Peyer's patch (tissue), 4 donors: Measurements from ENCODE around the gene HMX2.

Experiments used
- POLR2A ChIP-seq, 2 donors: fragments of 450-650 bp; IDR thresholded peaks; one replicate each; pipeline ENCODE4 v1.5.1; 2017; ENCODE audit warnings: antibody characterized with exemption in 2 of 2, mild to moderate bottlenecking in 2 of 2, moderate library complexity in 2 of 2
- TF ChIP-seq, protein P1 (sequence below), 6 experiments: fragments of 450-650 bp in 4 of 6; fragments of 200-600 bp in 2 of 6; sonication (generic) in 1 of 6; IDR thresholded peaks; one replicate each; pipeline ENCODE4 v1.5.1; 2017 to 2019; ENCODE audit warnings: antibody characterized with exemption in 6 of 6, mild to moderate bottlenecking in 3 of 6, moderate library complexity in 1 of 6

DNA sequence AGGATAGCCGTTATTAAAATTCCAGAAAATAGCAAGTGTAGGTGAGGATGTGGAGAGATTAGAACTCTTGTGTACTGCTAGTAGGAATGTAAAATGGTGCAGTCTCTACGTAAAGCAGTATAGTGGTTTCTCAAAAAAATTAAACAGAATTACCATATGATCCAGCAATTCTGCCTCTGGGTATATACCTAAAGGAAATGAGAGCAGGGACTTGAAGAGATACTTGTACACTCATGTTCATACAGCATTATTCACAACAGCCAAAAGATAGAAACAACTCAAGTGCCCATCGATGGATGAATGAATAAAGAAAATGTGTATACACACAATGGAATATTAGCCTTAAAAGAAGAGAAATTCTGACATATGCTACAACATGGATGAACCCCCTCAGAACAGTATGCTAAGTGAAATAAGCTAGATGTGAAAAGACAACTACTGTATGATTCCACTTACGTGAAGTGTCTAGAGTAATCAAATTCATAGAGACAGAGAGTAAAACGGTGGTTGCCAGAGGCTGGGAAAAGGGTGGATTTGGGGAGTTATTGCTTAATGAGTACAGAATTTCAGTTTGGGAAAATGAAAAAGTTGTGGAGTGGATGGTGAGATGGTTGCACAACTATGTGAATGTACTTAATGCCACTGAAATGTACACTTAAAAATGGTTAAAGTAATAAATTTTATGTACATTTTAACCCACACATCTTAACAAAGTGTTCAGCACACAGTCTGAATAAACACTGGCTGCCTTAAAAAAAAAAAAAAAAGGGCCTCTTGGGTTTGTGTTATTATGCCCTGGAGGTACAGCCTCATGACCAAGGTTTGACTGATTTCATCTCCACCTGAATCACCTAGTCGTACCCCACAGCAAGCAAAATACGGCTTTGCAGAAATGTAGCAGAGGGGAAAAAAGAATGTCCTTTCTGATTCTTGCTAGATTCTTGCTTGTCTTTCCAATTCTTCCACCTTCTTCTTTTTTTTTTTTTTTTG, 32.5 kb downstream of the HMX2 start:
- TF ChIP-seq, protein P1, sequence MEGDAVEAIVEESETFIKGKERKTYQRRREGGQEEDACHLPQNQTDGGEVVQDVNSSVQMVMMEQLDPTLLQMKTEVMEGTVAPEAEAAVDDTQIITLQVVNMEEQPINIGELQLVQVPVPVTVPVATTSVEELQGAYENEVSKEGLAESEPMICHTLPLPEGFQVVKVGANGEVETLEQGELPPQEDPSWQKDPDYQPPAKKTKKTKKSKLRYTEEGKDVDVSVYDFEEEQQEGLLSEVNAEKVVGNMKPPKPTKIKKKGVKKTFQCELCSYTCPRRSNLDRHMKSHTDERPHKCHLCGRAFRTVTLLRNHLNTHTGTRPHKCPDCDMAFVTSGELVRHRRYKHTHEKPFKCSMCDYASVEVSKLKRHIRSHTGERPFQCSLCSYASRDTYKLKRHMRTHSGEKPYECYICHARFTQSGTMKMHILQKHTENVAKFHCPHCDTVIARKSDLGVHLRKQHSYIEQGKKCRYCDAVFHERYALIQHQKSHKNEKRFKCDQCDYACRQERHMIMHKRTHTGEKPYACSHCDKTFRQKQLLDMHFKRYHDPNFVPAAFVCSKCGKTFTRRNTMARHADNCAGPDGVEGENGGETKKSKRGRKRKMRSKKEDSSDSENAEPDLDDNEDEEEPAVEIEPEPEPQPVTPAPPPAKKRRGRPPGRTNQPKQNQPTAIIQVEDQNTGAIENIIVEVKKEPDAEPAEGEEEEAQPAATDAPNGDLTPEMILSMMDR (IDR thresholded peaks at IDR 0.05), result no peak
- no peak for TF ChIP-seq POLR2A (IDR thresholded peaks at IDR 0.05)
